Measurements from ENCODE around the gene CCDC27.
"Not testable (repeated sequence)": the region's sequence is repeated elsewhere in the genome, so short reads cannot be mapped to it uniquely, and the experiment has no call there.

CCDC27 gene

GRCh38 chr1:3800795-3801194 lies 48.5 kb downstream of the CCDC27 start:
- DNase-seq, result not testable (repeated sequence)

- DNase-seq, result no peak
These were observed 51.8 kb downstream of the CCDC27 start for GRCh38 chr1:3803905-3804626.

DNA sequence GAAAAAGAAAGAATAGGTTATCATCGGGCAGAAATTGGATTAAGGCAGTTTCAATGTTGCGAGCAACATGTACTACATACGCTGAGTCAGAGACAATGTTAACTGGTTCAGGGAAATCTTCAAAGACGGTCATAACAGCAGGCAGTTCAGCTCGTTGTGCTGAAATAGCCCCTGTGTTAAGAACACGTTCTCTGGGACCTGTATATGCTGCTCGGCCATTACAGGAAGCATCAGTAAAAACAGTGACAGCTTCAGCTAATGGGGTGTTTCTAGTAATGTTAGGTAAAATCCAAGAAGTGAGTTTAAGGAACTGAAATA lies 52.3 kb downstream of the CCDC27 start:
- DNase-seq, result not testable (repeated sequence)

GRCh38 chr1:3805038-3805437 lies 52.8 kb downstream of the CCDC27 start:
- no peak for DNase-seq

GRCh38 chr1:3807769-3808168 lies 55.5 kb downstream of the CCDC27 start:
- DNase-seq, result no peak

GRCh38 chr1:3809680-3810079 lies 57.4 kb downstream of the CCDC27 start:
- DNase-seq, result no peak

DNA sequence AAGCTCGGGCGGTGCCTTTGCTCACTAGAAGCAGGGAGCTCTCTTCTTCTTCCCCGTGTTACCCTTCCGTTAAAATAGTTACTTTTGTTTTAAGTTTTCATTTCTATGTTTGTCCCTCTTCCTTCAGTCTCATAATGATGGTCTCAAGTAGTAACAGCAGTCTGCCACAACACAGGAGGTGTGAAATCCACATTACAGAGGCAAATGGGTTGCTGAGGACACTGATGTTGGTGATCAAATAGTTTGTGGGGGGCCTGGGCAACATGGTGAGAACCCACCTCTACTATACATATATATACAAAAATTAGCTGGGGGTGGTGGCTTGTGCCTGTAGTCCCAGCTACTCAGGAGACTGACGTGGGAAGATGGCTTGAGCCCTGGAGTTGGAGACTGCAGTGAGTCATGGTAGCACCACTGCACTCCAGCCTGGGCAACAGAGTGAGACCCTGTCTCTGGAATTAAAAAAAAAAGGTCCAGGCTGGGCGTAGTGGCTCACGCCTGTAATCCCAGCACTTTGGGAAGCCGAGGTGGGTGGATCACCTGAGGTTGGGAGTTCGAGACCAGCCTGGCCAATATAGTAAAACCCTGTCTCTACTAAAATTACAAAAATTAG lies 58.0 kb downstream of the CCDC27 start:
- DNase-seq, result not testable (repeated sequence)

GRCh38 chr1:3811595-3811911 lies 59.3 kb downstream of the CCDC27 start:
- DNase-seq, result no peak

GRCh38 chr1:3814065-3814464 lies 61.8 kb downstream of the CCDC27 start:
- DNase-seq, result no peak

GRCh38 chr1:3814771-3815561 lies 62.7 kb downstream of the CCDC27 start:
- no peak for DNase-seq

DNA sequence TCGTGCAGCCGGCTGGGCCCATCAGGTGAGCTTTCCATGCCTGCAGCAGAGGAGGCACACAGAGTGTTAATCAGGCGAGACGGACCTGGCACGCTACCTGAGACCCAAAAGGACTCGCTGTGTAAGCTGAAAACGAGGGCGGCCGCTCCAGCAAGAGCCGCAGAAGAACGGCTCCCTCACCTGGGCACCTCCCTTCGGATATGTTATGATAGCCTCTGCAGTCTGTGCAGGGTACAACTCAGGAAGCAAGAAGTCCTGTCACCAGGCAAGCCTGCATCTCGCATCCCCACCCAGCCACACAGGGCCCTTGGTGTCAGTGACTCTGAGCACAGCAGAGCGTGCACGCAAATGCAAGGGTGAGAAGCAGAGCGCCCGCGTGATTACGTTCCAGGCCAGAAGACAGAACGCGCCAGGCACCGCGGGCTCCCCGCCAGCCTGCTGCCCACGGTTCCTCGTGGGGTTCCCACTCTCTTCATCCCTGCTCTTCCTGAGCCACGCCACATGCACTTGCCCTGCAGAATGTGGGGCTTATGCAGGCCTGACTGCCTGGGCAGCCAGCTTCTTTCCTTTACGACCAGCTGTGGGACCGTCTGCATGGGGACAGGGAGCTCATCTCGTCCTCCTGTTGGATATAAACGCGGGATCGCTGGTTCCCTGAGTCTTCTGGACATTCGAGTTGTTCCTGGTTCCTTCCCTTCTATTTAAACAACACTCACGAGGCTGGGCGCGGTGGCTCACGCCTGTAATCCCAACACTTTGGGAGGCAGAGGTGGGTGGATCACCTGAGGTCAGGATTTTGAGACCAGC lies 64.3 kb downstream of the CCDC27 start:
- no peak for DNase-seq

- no peak for DNase-seq
These were observed 65.0 kb downstream of the CCDC27 start for GRCh38 chr1:3817138-3817740.

GRCh38 chr1:3817821-3818597 lies 65.8 kb downstream of the CCDC27 start:
- DNase-seq, result no peak

- DNase-seq, result no peak
These were observed 67.5 kb downstream of the CCDC27 start for GRCh38 chr1:3819771-3820200.

GRCh38 chr1:3820316-3820715 lies 68.1 kb downstream of the CCDC27 start:
- DNase-seq, result no peak

DNA sequence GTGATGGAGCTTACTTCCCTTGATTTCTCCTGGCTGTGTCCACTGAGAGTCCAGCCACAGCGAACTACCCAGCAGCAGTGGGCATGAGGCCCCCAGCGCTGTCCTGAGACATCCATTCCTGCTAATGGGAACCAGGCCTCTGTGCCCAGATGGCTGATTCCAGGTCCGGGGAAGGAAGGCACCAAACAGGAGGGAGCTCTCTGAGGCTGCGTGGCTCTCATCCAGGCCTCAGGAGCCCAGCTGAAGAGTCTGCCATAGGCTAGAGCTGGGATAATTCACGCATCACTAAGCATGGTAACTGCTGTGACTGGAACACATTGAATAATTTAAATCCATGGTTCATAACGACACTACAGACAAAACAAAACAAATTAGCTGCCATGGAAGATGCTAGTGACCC lies 68.8 kb downstream of the CCDC27 start:
- DNase-seq, result no peak

Measured in NCI-H510A (cell line).